ENCODE measurements around the gene HTD2. TPM values are rescaled to one million over a fixed set of nuclear protein-coding genes. Genes with fewer than 3 reads are reported as not detected.

HTD2 gene
- total RNA-seq, 1 experiment from 2014 or later = 11.4 TPM

- TF ChIP-seq ARID4B (CRISPR knock-in tag; IDR thresholded peaks at IDR 0.05; ENCODE audit: borderline replicate concordance) (no peak), TEAD4 (CRISPR knock-in tag; IDR thresholded peaks at IDR 0.05) (no peak), NR3C1 (CRISPR knock-in tag; conservative IDR thresholded peaks at IDR 0.05; ENCODE audit: low read depth) (no peak), ZBTB43 (CRISPR knock-in tag; IDR thresholded peaks at IDR 0.05) (no peak), CBFB (CRISPR knock-in tag; IDR thresholded peaks at IDR 0.05; ENCODE audit: low read depth) (no peak), ZNF512 (CRISPR knock-in tag; IDR thresholded peaks at IDR 0.05; ENCODE audit: borderline replicate concordance) (no peak), ZNF317 (CRISPR knock-in tag; IDR thresholded peaks at IDR 0.05; ENCODE audit: borderline replicate concordance, low read depth) (no peak), MLX (CRISPR knock-in tag; IDR thresholded peaks at IDR 0.05) (no peak)
These were observed 36.4 kb downstream of the HTD2 start (continued) for GRCh38 chr3:58342676-58343075.

GRCh38 chr3:58345457-58345856 lies 39.1 kb downstream of the HTD2 start:
- Mint-ChIP-seq H3K4me3 (no peak overlapping the region), H3K27me3 (ENCODE audit: low read depth) (no peaks in the 10 kb centered on the region), H3K27ac (no peak overlapping the region), H3K4me1 (no peaks in the 10 kb centered on the region), H3K9me3 (no peaks in the 10 kb centered on the region), H3K36me3 (no peaks in the 10 kb centered on the region)
- no peak for DNase-seq (ENCODE audit: low spot score)
- TF ChIP-seq ZNF121 (CRISPR knock-in tag; IDR thresholded peaks at IDR 0.05) (no peak), SP1 (CRISPR knock-in tag; conservative IDR thresholded peaks at IDR 0.05) (no peak), E2F1 (CRISPR knock-in tag; IDR thresholded peaks at IDR 0.05) (no peak), HMGA2 (CRISPR knock-in tag; IDR thresholded peaks at IDR 0.05) (no peak)
- ATAC-seq = no peak
- ChIA-PET POLR2A (no interaction called here), CTCF (no interaction called here)

GRCh38 chr3:58346368-58346767 lies 40.0 kb downstream of the HTD2 start:
- CTCF ChIA-PET = interaction anchor here (0.6 kb wide), 1 partner anchor 1548 kb away, joined by 3 read pairs; no protein-coding TSS in a partner anchor
- Mint-ChIP-seq H3K27me3 (ENCODE audit: low read depth) (no peaks in the 10 kb centered on the region), H3K36me3 (no peaks in the 10 kb centered on the region), H3K9me3 (no peaks in the 10 kb centered on the region), H3K27ac (no peak overlapping the region), H3K4me1 (0 out of 2 replicates have a peak, but pooled peaks cover under 1% of the 10 kb centered on the region), H3K4me3 (no peak overlapping the region)
- DNase-seq (ENCODE audit: low spot score) = no peak
- POLR2A ChIA-PET = no interaction called here
- no peak for ATAC-seq
- TF ChIP-seq ZNF232 (CRISPR knock-in tag; IDR thresholded peaks at IDR 0.05) (no peak), ZBTB21 (CRISPR knock-in tag; IDR thresholded peaks at IDR 0.05; ENCODE audit: borderline replicate concordance) (no peak), ATF3 (CRISPR knock-in tag; conservative IDR thresholded peaks at IDR 0.05) (no peak), ZNF317 (CRISPR knock-in tag; IDR thresholded peaks at IDR 0.05; ENCODE audit: borderline replicate concordance, low read depth) (no peak), SMAD3 (CRISPR knock-in tag; IDR thresholded peaks at IDR 0.05; ENCODE audit: borderline replicate concordance) (no peak), TEAD1 (CRISPR knock-in tag; IDR thresholded peaks at IDR 0.05) (no peak), ZNF138 (CRISPR knock-in tag; conservative IDR thresholded peaks at IDR 0.05) (no peak), HMGXB4 (CRISPR knock-in tag; IDR thresholded peaks at IDR 0.05) (no peak), ERG (CRISPR knock-in tag; IDR thresholded peaks at IDR 0.05) (no peak), NFYB (CRISPR knock-in tag; conservative IDR thresholded peaks at IDR 0.05; ENCODE audit: low read depth) (no peak)
